HepG2 (cell line): Measurements from ENCODE around the gene PLXNC1. TPM values are rescaled to one million over a fixed set of nuclear protein-coding genes. Genes with fewer than 3 reads are reported as not detected.

Experiments
- ATAC-seq: fragments of 200-7000 bp; cut with Tn5 transposase; 3 replicates; pipeline ENCODE4 v1.9.1; 2020; ENCODE audit warnings: mild to moderate bottlenecking, moderate library complexity
- BruUV-seq: library from RNA; stranded (reverse); fragments of 400-500 nt; replicated peaks from 2 replicates; lab custom pipeline; 2021; lab: Mats Ljungman, UMichigan
- CTCF ChIA-PET: fragments of 300-600 bp; formaldehyde crosslinking; extraction: SDS; loops from one replicate; lab custom pipeline; 2021; ENCODE audit warnings: low total read pairs, inconsistent platforms, low intra/inter-chr PET ratio; lab: Yijun Ruan, JAX
- POLR2A ChIA-PET: fragments of 350-600 bp; sonication (Branson Sonifier 250); formaldehyde crosslinking; loops from one replicate; lab custom pipeline; 2020; ENCODE audit warnings: antibody characterized with exemption, inconsistent platforms; lab: Yijun Ruan, JAX
- DNase-seq: peaks from one replicate; pipeline ENCODE4 v3.0.0-alpha.2; 2015; ENCODE audit warnings: low spot score
- FAIRE-seq: peaks from 3 replicates; lab custom pipeline; 2011; peaks lifted over from hg19 to GRCh38; lab: Jason Lieb, UNC
- H2AFZ ChIP-seq: one replicate; pipeline ENCODE4 v1.6.1; 2011; ENCODE audit warnings: low read length, inconsistent platforms
- H3K27ac ChIP-seq: fragments of 300-600 bp; 3 replicates; pipeline ENCODE4 v1.8.0; 2011; ENCODE audit warnings: mixed run types, mild to moderate bottlenecking, mixed read lengths, low read length, inconsistent platforms; ENCODE audit not compliant: insufficient read depth; ENCODE audit errors: extremely low read length
- H3K27me3 ChIP-seq, 2 experiments: fragments of 200-600 bp in 1 of 2; 2 replicates in 1 of 2; 3 replicates in 1 of 2; pipeline versions ENCODE4 v1.6.0 to v1.8.0; 2011; ENCODE audit warnings: low read length in 2 of 2, mild to moderate bottlenecking in 2 of 2, moderate library complexity in 2 of 2, inconsistent platforms in 1 of 2; ENCODE audit not compliant: insufficient read depth in 2 of 2, control insufficient read depth in 1 of 2
- H3K36me3 ChIP-seq, 2 experiments: fragments of 200-600 bp in 1 of 2; replicated peaks in 1 of 2; 2 replicates in 1 of 2; 3 replicates in 1 of 2; pipeline versions ENCODE4 v1.5.1 to v1.8.0; 2011; ENCODE audit warnings: low read length in 2 of 2, inconsistent platforms in 1 of 2; ENCODE audit not compliant: insufficient read depth in 2 of 2, control insufficient read depth in 1 of 2
- H3K4me1 ChIP-seq: 2 replicates; pipeline ENCODE4 v1.5.1; 2012; ENCODE audit warnings: low read length, inconsistent platforms; ENCODE audit not compliant: insufficient read depth
- H3K4me2 ChIP-seq: 2 replicates; pipeline ENCODE4 v1.6.0; 2011; ENCODE audit warnings: low read depth, low read length, inconsistent platforms
- H3K4me3 ChIP-seq, 3 experiments: fragments of 200-600 bp in 1 of 3; sonication (generic), shearing (Covaris generic) in 1 of 3; replicated peaks in 1 of 3; 2 replicates each; pipeline ENCODE4 v1.5.1; 2011 to 2016; ENCODE audit warnings: low read length in 3 of 3, inconsistent platforms in 2 of 3, low read depth in 2 of 3, mild to moderate bottlenecking in 2 of 3, control low read depth in 1 of 3, mixed read lengths in 1 of 3; ENCODE audit not compliant: insufficient read depth in 1 of 3
- H3K79me2 ChIP-seq: one replicate; pipeline ENCODE4 v1.6.1; 2011; ENCODE audit warnings: low read length, inconsistent platforms; ENCODE audit not compliant: insufficient read depth
- H3K9ac ChIP-seq: 2 replicates; pipeline ENCODE4 v1.6.0; 2011; ENCODE audit warnings: mild to moderate bottlenecking, low read depth, low read length, inconsistent platforms; ENCODE audit not compliant: insufficient read depth
- H3K9me3 ChIP-seq: 2 replicates; pipeline ENCODE4 v1.5.1; 2012; ENCODE audit warnings: mild to moderate bottlenecking, low read length
- H4K20me1 ChIP-seq: 2 replicates; pipeline ENCODE4 v1.6.0; 2011; ENCODE audit warnings: inconsistent platforms, mild to moderate bottlenecking, low read length, moderate library complexity; ENCODE audit not compliant: insufficient read depth
- KLF12 ChIP-seq: sonication (generic); formaldehyde crosslinking; IDR thresholded peaks from 2 replicates; pipeline ENCODE4 v1.4.0; 2020; ENCODE audit warnings: missing genetic modification reagents, borderline replicate concordance
- RXRA ChIP-seq: sonication (generic); formaldehyde crosslinking; IDR thresholded peaks from 2 replicates; pipeline ENCODE4 v1.5.1; 2020; ENCODE audit warnings: missing genetic modification reagents
- TBX2 ChIP-seq: sonication (generic); formaldehyde crosslinking; IDR thresholded peaks from 2 replicates; pipeline ENCODE4 v1.5.0; 2020; ENCODE audit warnings: missing genetic modification reagents, mild to moderate bottlenecking, borderline replicate concordance
- ZFP36L2 ChIP-seq: sonication (generic); formaldehyde crosslinking; IDR thresholded peaks from 2 replicates; pipeline ENCODE4 v1.4.0; 2020; ENCODE audit warnings: missing genetic modification reagents
- ZFP82 ChIP-seq: sonication (generic); formaldehyde crosslinking; IDR thresholded peaks from 2 replicates; pipeline ENCODE4 v1.5.1; 2020; ENCODE audit warnings: mild to moderate bottlenecking, missing genetic modification reagents, borderline replicate concordance
- ZNF556 ChIP-seq: sonication (generic); formaldehyde crosslinking; IDR thresholded peaks from 2 replicates; pipeline ENCODE4 v1.4.0; 2020; ENCODE audit warnings: mild to moderate bottlenecking, missing genetic modification reagents, borderline replicate concordance
- WGBS: methylation state at CpG from one replicate; pipeline ENCODE4 v1.1.6; 2017; ENCODE audit warnings: low lambda C conversion rate; 5-methylcytosine and 5-hydroxymethylcytosine counted together
- in situ Hi-C: cut with HindIII; loops from 2 replicates; pipeline ENCODE4 v1.10.0; 2017; ENCODE audit warnings: low pct_unique_long_range_greater_than_20kb; ENCODE audit not compliant: extremely low pct_ligation_motif_present
- intact Hi-C: fragments of 100-400 bp; cut with micrococcal nuclease; formaldehyde crosslinking; loops from one replicate; pipeline ENCODE4 v1.10.0; 2022; ENCODE audit not compliant: unreplicated experiment
- polyA plus RNA-seq, 8 experiments: library from polyadenylated mRNA; depleted of rRNA in 3 of 8; stranded (reverse) in 7 of 8; unstranded in 1 of 8; fragments of >200 nt; fragmentation: Illumina TruSeq in 4 of 8; extraction: Trizol in 4 of 8; gene quantifications; 2 replicates each; pipeline versions ENCODE4 v1.2.1 to v1.2.3, GENCODE V29; 2011 to 2016; ENCODE audit warnings: low read depth in 4 of 8, missing spikeins in 1 of 8, mixed read lengths in 1 of 8; ENCODE audit not compliant: insufficient read depth in 1 of 8
- total RNA-seq, 5 experiments: library from RNA; depleted of rRNA; stranded (reverse); fragments of >200 nt; fragmentation: Illumina TruSeq; extraction: Trizol; gene quantifications; 2 replicates each; pipeline ENCODE4 v1.2.3, GENCODE V29; 2016; ENCODE audit warnings: low read depth in 1 of 5
- TF ChIP-seq, protein P1 (sequence below): sonication (generic); formaldehyde crosslinking; IDR thresholded peaks from 2 replicates; pipeline ENCODE4 v1.4.0; 2020; ENCODE audit warnings: mild to moderate bottlenecking, missing genetic modification reagents
- TF ChIP-seq, protein P2 (sequence below), 2 experiments: sonication (generic) in 1 of 2; formaldehyde crosslinking in 1 of 2; IDR thresholded peaks; 2 replicates each; pipeline versions ENCODE4 v1.4.0 to v1.6.1; 2018 to 2020; ENCODE audit warnings: missing genetic modification reagents in 2 of 2, borderline replicate concordance in 1 of 2, low read depth in 1 of 2, mild to moderate bottlenecking in 1 of 2, missing biosample characterization in 1 of 2
- TF ChIP-seq, protein P3 (sequence below): sonication (generic); formaldehyde crosslinking; IDR thresholded peaks from 2 replicates; pipeline ENCODE4 v1.5.1; 2020; ENCODE audit warnings: mild to moderate bottlenecking, missing genetic modification reagents, moderate library complexity
- TF ChIP-seq, protein P4 (sequence below): sonication (generic); formaldehyde crosslinking; IDR thresholded peaks from 2 replicates; pipeline ENCODE4 v1.4.0; 2020; ENCODE audit warnings: mild to moderate bottlenecking, missing genetic modification reagents
- TF ChIP-seq, protein P5 (sequence below): IDR thresholded peaks from 2 replicates; pipeline ENCODE4 v1.6.1; 2016; ENCODE audit warnings: missing compliant biosample characterization, missing genetic modification reagents, borderline replicate concordance

The PLXNC1 gene
- total and polyA plus RNA-seq, 2 of the 13 experiments (the other 11 are each of a cell fraction or from before 2014, with no cell fraction given) = 6.6 to 11.2 TPM

DNA sequence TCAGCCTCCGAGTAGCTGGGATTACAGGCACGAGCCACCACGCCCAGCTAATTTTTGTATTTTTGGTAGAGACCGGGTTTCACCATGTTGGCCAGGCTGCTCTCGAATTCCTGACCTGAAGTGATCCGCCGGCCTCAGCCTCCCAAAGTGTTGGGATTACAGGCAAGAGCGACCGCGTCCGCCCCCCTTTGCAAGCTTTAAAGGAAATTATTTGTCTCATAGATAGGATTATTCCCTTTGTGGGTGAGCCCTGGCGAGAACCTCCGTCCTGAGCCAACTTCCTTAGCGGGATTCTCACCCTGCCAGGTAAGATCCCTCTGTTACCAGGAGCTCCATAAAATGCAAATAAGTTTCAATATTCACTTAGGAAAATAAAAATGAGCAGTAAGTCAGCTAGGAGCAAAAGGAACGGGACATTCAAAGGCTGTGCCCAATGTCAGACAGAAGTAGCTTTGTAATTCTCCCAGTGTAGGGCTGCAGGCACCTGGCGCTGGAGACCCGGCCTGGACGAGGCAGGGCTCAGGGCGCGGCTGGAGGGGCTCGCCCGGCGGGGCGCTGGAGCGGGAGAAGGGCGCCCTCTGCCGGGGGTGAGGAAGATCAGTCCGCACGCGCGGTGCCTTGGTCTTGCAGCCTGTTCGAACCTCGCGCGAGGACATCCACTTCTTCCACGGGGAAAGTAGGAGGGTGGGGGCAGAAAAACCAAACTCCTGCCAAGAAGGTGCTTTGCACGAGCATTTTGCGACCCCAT lies 47.2 kb upstream of the PLXNC1 start:
- peak overlapping the region; percentile 96 for H3K4me2 ChIP-seq
- CTCF ChIA-PET = interaction anchor here (1.7 to 2.7 kb wide), 5 partner anchors 26 to 598 kb away, joined by 3 to 49 read pairs (median 5); no protein-coding TSS in a partner anchor
- DNase-seq = peak; percentile 40
- no TSS peak for BruUV-seq
- WGBS = 50% methylated on average over 24 of the region's 38 CpGs
- peaks cover 0 to 15% of the 10 kb centered on the region in 2 experiments; a peak in 2 of 5 replicates for H3K27me3 ChIP-seq
- no peak overlapping the region for H2AFZ ChIP-seq
- FAIRE-seq = no peak
- peak overlapping the region; percentile 49 to 76 (median 55); a peak in 5 of 6 replicates for H3K4me3 ChIP-seq
- intact Hi-C loops (loop anchor here (1.0 to 10.0 kb wide), 3 partner anchors 109 to 1316 kb away; no protein-coding TSS in a partner anchor), in situ Hi-C loops (loop anchor here (5.0 to 10.0 kb wide), 3 partner anchors 106 to 579 kb away; partner anchors contain the start of gene SOCS2)
- peaks cover 41% of the 10 kb centered on the region for H3K4me1 ChIP-seq
- no peak overlapping the region for H3K9ac ChIP-seq
- H3K36me3 ChIP-seq = no peaks in the 10 kb centered on the region
- H3K79me2 ChIP-seq = no peaks in the 10 kb centered on the region
- POLR2A ChIA-PET = interaction anchor here (1.2 to 1.3 kb wide), 2 partner anchors 532 to 537 kb away, joined by 3 to 7 read pairs; no protein-coding TSS in a partner anchor
- peak; percentile 94 for ATAC-seq
- no peak overlapping the region for H3K27ac ChIP-seq
- no peaks in the 10 kb centered on the region for H3K9me3 ChIP-seq
- H4K20me1 ChIP-seq = no peaks in the 10 kb centered on the region
- TF ChIP-seq, protein P1, sequence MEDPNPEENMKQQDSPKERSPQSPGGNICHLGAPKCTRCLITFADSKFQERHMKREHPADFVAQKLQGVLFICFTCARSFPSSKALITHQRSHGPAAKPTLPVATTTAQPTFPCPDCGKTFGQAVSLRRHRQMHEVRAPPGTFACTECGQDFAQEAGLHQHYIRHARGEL = no peak
- TF ChIP-seq TBX2 (CRISPR knock-in tag) (no peak), KLF12 (CRISPR knock-in tag) (peak; percentile 33; the same call in 1 of the 2 replicates), ZFP82 (CRISPR knock-in tag) (no peak), ZNF556 (CRISPR knock-in tag) (no peak), ZFP36L2 (CRISPR knock-in tag) (no peak), RXRA (CRISPR knock-in tag) (peak; percentile 23; the same call in 1 of the 2 replicates)
- TF ChIP-seq, protein P2, sequence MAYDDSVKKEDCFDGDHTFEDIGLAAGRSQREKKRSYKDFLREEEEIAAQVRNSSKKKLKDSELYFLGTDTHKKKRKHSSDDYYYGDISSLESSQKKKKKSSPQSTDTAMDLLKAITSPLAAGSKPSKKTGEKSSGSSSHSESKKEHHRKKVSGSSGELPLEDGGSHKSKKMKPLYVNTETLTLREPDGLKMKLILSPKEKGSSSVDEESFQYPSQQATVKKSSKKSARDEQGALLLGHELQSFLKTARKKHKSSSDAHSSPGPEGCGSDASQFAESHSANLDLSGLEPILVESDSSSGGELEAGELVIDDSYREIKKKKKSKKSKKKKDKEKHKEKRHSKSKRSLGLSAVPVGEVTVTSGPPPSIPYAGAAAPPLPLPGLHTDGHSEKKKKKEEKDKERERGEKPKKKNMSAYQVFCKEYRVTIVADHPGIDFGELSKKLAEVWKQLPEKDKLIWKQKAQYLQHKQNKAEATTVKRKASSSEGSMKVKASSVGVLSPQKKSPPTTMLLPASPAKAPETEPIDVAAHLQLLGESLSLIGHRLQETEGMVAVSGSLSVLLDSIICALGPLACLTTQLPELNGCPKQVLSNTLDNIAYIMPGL (CRISPR knock-in tag; IDR thresholded peaks at IDR 0.05; ENCODE audit: borderline replicate concordance in 1 of 2, low read depth in 1 of 2) = peak; percentile 51 to 67; a peak in 3 of 4 replicates
- TF ChIP-seq, protein P3, sequence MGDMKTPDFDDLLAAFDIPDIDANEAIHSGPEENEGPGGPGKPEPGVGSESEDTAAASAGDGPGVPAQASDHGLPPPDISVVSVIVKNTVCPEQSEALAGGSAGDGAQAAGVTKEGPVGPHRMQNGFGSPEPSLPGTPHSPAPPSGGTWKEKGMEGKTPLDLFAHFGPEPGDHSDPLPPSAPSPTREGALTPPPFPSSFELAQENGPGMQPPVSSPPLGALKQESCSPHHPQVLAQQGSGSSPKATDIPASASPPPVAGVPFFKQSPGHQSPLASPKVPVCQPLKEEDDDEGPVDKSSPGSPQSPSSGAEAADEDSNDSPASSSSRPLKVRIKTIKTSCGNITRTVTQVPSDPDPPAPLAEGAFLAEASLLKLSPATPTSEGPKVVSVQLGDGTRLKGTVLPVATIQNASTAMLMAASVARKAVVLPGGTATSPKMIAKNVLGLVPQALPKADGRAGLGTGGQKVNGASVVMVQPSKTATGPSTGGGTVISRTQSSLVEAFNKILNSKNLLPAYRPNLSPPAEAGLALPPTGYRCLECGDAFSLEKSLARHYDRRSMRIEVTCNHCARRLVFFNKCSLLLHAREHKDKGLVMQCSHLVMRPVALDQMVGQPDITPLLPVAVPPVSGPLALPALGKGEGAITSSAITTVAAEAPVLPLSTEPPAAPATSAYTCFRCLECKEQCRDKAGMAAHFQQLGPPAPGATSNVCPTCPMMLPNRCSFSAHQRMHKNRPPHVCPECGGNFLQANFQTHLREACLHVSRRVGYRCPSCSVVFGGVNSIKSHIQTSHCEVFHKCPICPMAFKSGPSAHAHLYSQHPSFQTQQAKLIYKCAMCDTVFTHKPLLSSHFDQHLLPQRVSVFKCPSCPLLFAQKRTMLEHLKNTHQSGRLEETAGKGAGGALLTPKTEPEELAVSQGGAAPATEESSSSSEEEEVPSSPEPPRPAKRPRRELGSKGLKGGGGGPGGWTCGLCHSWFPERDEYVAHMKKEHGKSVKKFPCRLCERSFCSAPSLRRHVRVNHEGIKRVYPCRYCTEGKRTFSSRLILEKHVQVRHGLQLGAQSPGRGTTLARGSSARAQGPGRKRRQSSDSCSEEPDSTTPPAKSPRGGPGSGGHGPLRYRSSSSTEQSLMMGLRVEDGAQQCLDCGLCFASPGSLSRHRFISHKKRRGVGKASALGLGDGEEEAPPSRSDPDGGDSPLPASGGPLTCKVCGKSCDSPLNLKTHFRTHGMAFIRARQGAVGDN = peak; percentile 70
- TF ChIP-seq, protein P4, sequence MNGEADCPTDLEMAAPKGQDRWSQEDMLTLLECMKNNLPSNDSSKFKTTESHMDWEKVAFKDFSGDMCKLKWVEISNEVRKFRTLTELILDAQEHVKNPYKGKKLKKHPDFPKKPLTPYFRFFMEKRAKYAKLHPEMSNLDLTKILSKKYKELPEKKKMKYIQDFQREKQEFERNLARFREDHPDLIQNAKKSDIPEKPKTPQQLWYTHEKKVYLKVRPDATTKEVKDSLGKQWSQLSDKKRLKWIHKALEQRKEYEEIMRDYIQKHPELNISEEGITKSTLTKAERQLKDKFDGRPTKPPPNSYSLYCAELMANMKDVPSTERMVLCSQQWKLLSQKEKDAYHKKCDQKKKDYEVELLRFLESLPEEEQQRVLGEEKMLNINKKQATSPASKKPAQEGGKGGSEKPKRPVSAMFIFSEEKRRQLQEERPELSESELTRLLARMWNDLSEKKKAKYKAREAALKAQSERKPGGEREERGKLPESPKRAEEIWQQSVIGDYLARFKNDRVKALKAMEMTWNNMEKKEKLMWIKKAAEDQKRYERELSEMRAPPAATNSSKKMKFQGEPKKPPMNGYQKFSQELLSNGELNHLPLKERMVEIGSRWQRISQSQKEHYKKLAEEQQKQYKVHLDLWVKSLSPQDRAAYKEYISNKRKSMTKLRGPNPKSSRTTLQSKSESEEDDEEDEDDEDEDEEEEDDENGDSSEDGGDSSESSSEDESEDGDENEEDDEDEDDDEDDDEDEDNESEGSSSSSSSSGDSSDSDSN = 0 out of 2 replicates have a peak, but pooled peaks have one; percentile 8
- TF ChIP-seq, protein P5, sequence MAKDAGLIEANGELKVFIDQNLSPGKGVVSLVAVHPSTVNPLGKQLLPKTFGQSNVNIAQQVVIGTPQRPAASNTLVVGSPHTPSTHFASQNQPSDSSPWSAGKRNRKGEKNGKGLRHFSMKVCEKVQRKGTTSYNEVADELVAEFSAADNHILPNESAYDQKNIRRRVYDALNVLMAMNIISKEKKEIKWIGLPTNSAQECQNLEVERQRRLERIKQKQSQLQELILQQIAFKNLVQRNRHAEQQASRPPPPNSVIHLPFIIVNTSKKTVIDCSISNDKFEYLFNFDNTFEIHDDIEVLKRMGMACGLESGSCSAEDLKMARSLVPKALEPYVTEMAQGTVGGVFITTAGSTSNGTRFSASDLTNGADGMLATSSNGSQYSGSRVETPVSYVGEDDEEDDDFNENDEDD (CRISPR knock-in tag) = peak; percentile 31; the same call in 1 of the 2 replicates
